HL-60/S4 treated with phorbol 12-myristate 13-acetate at 8.2 ng/mL for 4 days and 3 days (cell line): Measurements from ENCODE around the gene APOBEC3H.

Experiments
- in situ Hi-C: fragments of 300-500 bp; cut with MboI; formaldehyde crosslinking; loops from 2 replicates; pipeline ENCODE4 v1.15.0; 2022; ENCODE audit warnings: low sequenced_read_pairs

Gene APOBEC3H

GRCh38 chr22:39080052-39080762 lies 16.8 kb upstream of the APOBEC3H start:
- in situ Hi-C loops: no loop called here

- in situ Hi-C loops: no loop called here
Measured at GRCh38 chr22:39081016-39081415, 16.0 kb upstream of the APOBEC3H start.

GRCh38 chr22:39081598-39081997 lies 15.4 kb upstream of the APOBEC3H start:
- in situ Hi-C loops: no loop called here

GRCh38 chr22:39083212-39084165 lies 13.6 kb upstream of the APOBEC3H start:
- in situ Hi-C loops: no loop called here

GRCh38 chr22:39084666-39085065 lies 12.4 kb upstream of the APOBEC3H start:
- in situ Hi-C loops: no loop called here

GRCh38 chr22:39087098-39087497 lies 9.9 kb upstream of the APOBEC3H start:
- in situ Hi-C loops: no loop called here

GRCh38 chr22:39087881-39088684 lies 9.0 kb upstream of the APOBEC3H start:
- in situ Hi-C loops: no loop called here

GRCh38 chr22:39088685-39089032 lies 8.4 kb upstream of the APOBEC3H start:
- in situ Hi-C loops: no loop called here

- in situ Hi-C loops: no loop called here
Measured at GRCh38 chr22:39089928-39090327, 7.1 kb upstream of the APOBEC3H start.

GRCh38 chr22:39090426-39091064 lies 6.5 kb upstream of the APOBEC3H start:
- in situ Hi-C loops: no loop called here

GRCh38 chr22:39091126-39092081 lies 5.6 kb upstream of the APOBEC3H start:
- in situ Hi-C loops: no loop called here

GRCh38 chr22:39092111-39092862 lies 4.8 kb upstream of the APOBEC3H start:
- in situ Hi-C loops: no loop called here

- in situ Hi-C loops: no loop called here
Measured at GRCh38 chr22:39094717-39095389, 2.2 kb upstream of the APOBEC3H start.

- in situ Hi-C loops: no loop called here
Measured at GRCh38 chr22:39095971-39096370, 1.1 kb upstream of the APOBEC3H start.

GRCh38 chr22:39098026-39098425 lies 982 bp downstream of the APOBEC3H start:
- in situ Hi-C loops: no loop called here

- in situ Hi-C loops: no loop called here
Measured at GRCh38 chr22:39098576-39098975, 1.5 kb downstream of the APOBEC3H start.

GRCh38 chr22:39101226-39101625 lies 4.2 kb downstream of the APOBEC3H start:
- in situ Hi-C loops: no loop called here

- in situ Hi-C loops: no loop called here
Measured at GRCh38 chr22:39103431-39103830, 6.4 kb downstream of the APOBEC3H start.
